H1 (cell line): ENCODE results near the gene MNX1. TPM values are rescaled to one million over a fixed set of nuclear protein-coding genes. Genes with fewer than 3 reads are reported as not detected.

Experiments used
- CTCF ChIA-PET: fragments of 300-600 bp; sonication (Branson Sonifier 250); formaldehyde crosslinking; loops from one replicate; lab custom pipeline; 2021; ENCODE audit not compliant: partially characterized antibody; lab: Charles Lee
- POLR2A ChIA-PET: fragments of 300-600 bp; sonication (Branson Sonifier 250); formaldehyde crosslinking; loops from one replicate; lab custom pipeline; 2021; ENCODE audit warnings: inconsistent platforms; ENCODE audit not compliant: partially characterized antibody; lab: Charles Lee
- DNase-seq, 2 experiments: peaks; one replicate each; pipeline versions ENCODE4 v3.0.0 to v3.0.0-alpha.2; 2010 to 2022; ENCODE audit warnings: low spot score in 2 of 2, low read depth in 1 of 2, mixed read lengths in 1 of 2
- FAIRE-seq: peaks from 2 replicates; lab custom pipeline; 2011; peaks lifted over from hg19 to GRCh38; lab: Jason Lieb, UNC
- H2AFZ ChIP-seq: 2 replicates; pipeline ENCODE4 v1.8.1; 2012; ENCODE audit warnings: low read length, inconsistent platforms
- H2AK5ac ChIP-seq: 2 replicates; pipeline ENCODE4 v1.6.1; 2013; ENCODE audit warnings: low read depth, low read length
- H2BK120ac ChIP-seq: replicated peaks from 2 replicates; pipeline ENCODE3; 2013; ENCODE audit warnings: low read depth, low read length, inconsistent platforms
- H2BK12ac ChIP-seq: 2 replicates; pipeline ENCODE4 v1.6.1; 2013; ENCODE audit warnings: low read depth, low read length
- H2BK15ac ChIP-seq: 2 replicates; pipeline ENCODE4 v1.6.1; 2013; ENCODE audit warnings: low read length
- H2BK20ac ChIP-seq: 2 replicates; pipeline ENCODE4 v1.6.1; 2013; ENCODE audit warnings: low read length
- H2BK5ac ChIP-seq: 2 replicates; pipeline ENCODE4 v1.6.1; 2013; ENCODE audit warnings: low read depth, low read length
- H3K14ac ChIP-seq: 2 replicates; pipeline ENCODE4 v1.6.1; 2013; ENCODE audit warnings: inconsistent platforms; ENCODE audit not compliant: insufficient read length
- H3K18ac ChIP-seq: 2 replicates; pipeline ENCODE4 v1.6.1; 2013; ENCODE audit warnings: low read length; ENCODE audit errors: extremely low read depth
- H3K23ac ChIP-seq: 2 replicates; pipeline ENCODE4 v1.6.1; 2013; ENCODE audit warnings: inconsistent platforms; ENCODE audit not compliant: insufficient read length
- H3K23me2 ChIP-seq: 2 replicates; pipeline ENCODE4 v1.6.1; 2013; ENCODE audit warnings: low read depth, low read length
- H3K27ac ChIP-seq: 2 replicates; pipeline ENCODE4 v1.6.1; 2011; ENCODE audit warnings: low read depth, low read length, inconsistent platforms
- H3K27me3 ChIP-seq, 4 experiments: replicated peaks in 1 of 4; 1 replicate in 1 of 4; 2 replicates in 3 of 4; pipeline versions ENCODE4 v1.6.1 to v1.8.1; 2011 to 2013; ENCODE audit warnings: low read length in 3 of 4, mild to moderate bottlenecking in 3 of 4, inconsistent platforms in 2 of 4, mixed read lengths in 2 of 4, moderate library complexity in 1 of 4; ENCODE audit not compliant: control insufficient read depth in 3 of 4, insufficient read depth in 3 of 4; ENCODE audit errors: extremely low read depth in 1 of 4
- H3K36me3 ChIP-seq, 4 experiments: 2 replicates each; pipeline versions ENCODE4 v1.6.1 to v1.8.1; 2011 to 2013; ENCODE audit warnings: mild to moderate bottlenecking in 4 of 4, low read length in 3 of 4, moderate library complexity in 2 of 4, control low read depth in 1 of 4, inconsistent platforms in 1 of 4; ENCODE audit not compliant: insufficient read depth in 4 of 4, control insufficient read depth in 2 of 4
- H3K4ac ChIP-seq: replicated peaks from 2 replicates; pipeline ENCODE3; 2013; ENCODE audit warnings: low read length, low read depth, mixed read lengths, inconsistent platforms; ENCODE audit not compliant: insufficient read length
- H3K4me1 ChIP-seq, 4 experiments: replicated peaks in 1 of 4; 1 replicate in 1 of 4; 2 replicates in 3 of 4; pipeline versions ENCODE4 v1.6.1 to v1.8.1; 2011 to 2013; ENCODE audit warnings: low read length in 3 of 4, inconsistent platforms in 2 of 4, mixed read lengths in 1 of 4; ENCODE audit not compliant: insufficient read depth in 4 of 4, control insufficient read depth in 3 of 4
- H3K4me2 ChIP-seq, 2 experiments: 2 replicates each; pipeline versions ENCODE4 v1.6.1 to v1.8.1; 2011 to 2013; ENCODE audit warnings: low read depth in 2 of 2, low read length in 2 of 2, control low read depth in 1 of 2, inconsistent platforms in 1 of 2, mild to moderate bottlenecking in 1 of 2; ENCODE audit not compliant: insufficient read depth in 1 of 2
- H3K4me3 ChIP-seq, 4 experiments: fragments of 200-600, 300-600 bp in 1 of 4; sonication (generic), shearing (Covaris generic), sonication (Bioruptor Twin) in 1 of 4; 2 replicates each; pipeline versions ENCODE4 v1.5.1 to v1.8.1; 2011 to 2016; ENCODE audit warnings: low read length in 4 of 4, low read depth in 3 of 4, control low read depth in 2 of 4, inconsistent platforms in 2 of 4, mild to moderate bottlenecking in 2 of 4, mixed read lengths in 1 of 4, moderate library complexity in 1 of 4; ENCODE audit not compliant: insufficient read depth in 2 of 4; ENCODE audit errors: extremely low read depth in 1 of 4
- H3K56ac ChIP-seq: replicated peaks from 2 replicates; pipeline ENCODE3; 2013; ENCODE audit warnings: low read depth, mild to moderate bottlenecking, mixed read lengths, low read length, inconsistent platforms; ENCODE audit not compliant: insufficient read length
- H3K79me1 ChIP-seq: 2 replicates; pipeline ENCODE4 v1.6.1; 2013; ENCODE audit warnings: low read depth, low read length, control low read depth
- H3K79me2 ChIP-seq, 2 experiments: 2 replicates each; pipeline versions ENCODE4 v1.6.1 to v1.8.1; 2012 to 2013; ENCODE audit warnings: low read length in 2 of 2, mild to moderate bottlenecking in 2 of 2, inconsistent platforms in 1 of 2; ENCODE audit not compliant: insufficient read depth in 2 of 2, control insufficient read depth in 1 of 2
- H3K9ac ChIP-seq, 4 experiments: replicated peaks in 1 of 4; 1 replicate in 1 of 4; 2 replicates in 3 of 4; pipeline versions ENCODE4 v1.6.1 to v1.8.1; 2011 to 2013; ENCODE audit warnings: low read depth in 3 of 4, low read length in 3 of 4, control low read depth in 2 of 4, mild to moderate bottlenecking in 2 of 4, moderate library complexity in 2 of 4, inconsistent platforms in 1 of 4; ENCODE audit errors: extremely low read depth in 1 of 4
- H3K9me3 ChIP-seq, 2 experiments: 2 replicates each; pipeline versions ENCODE4 v1.6.1 to v1.8.1; 2012 to 2013; ENCODE audit warnings: mild to moderate bottlenecking in 2 of 2, moderate library complexity in 2 of 2, control low read depth in 1 of 2, inconsistent platforms in 1 of 2, low read depth in 1 of 2, low read length in 1 of 2, mixed read lengths in 1 of 2; ENCODE audit not compliant: insufficient read depth in 2 of 2
- H4K20me1 ChIP-seq, 2 experiments: replicated peaks in 1 of 2; 2 replicates each; pipeline versions ENCODE3 to v1.8.1; 2011 to 2013; ENCODE audit warnings: inconsistent platforms in 2 of 2, low read length in 2 of 2, mild to moderate bottlenecking in 1 of 2; ENCODE audit not compliant: insufficient read depth in 2 of 2, control insufficient read depth in 1 of 2
- H4K5ac ChIP-seq: 2 replicates; pipeline ENCODE4 v1.6.1; 2013; ENCODE audit warnings: low read length, low read depth, mixed read lengths, inconsistent platforms; ENCODE audit not compliant: insufficient read length
- H4K8ac ChIP-seq: 2 replicates; pipeline ENCODE4 v1.8.0; 2013; ENCODE audit warnings: mild to moderate bottlenecking, moderate library complexity, low read length, inconsistent platforms; ENCODE audit not compliant: insufficient read depth; ENCODE audit errors: extremely low read depth
- H4K91ac ChIP-seq: replicated peaks from 2 replicates; pipeline ENCODE3; 2013; ENCODE audit warnings: low read length, mixed read lengths, inconsistent platforms; ENCODE audit not compliant: insufficient read length
- CHD1 ChIP-seq: IDR thresholded peaks from 2 replicates; pipeline ENCODE4 v1.6.1; 2012; ENCODE audit warnings: low read depth, low read length, improper control_type of control experiment
- E2F6 ChIP-seq: IDR thresholded peaks from 2 replicates; pipeline ENCODE4 v1.6.1; 2012; ENCODE audit warnings: inconsistent platforms
- EZH2 ChIP-seq: fragments of 200-600 bp; sonication (generic); IDR thresholded peaks from 2 replicates; pipeline ENCODE4 v1.7.1; 2012; ENCODE audit warnings: low read depth, mild to moderate bottlenecking, moderate library complexity, low read length, inconsistent platforms; ENCODE audit not compliant: severe bottlenecking
- GTF2F1 ChIP-seq: IDR thresholded peaks from 2 replicates; pipeline ENCODE4 v1.6.1; 2012; ENCODE audit warnings: low read depth, low read length, improper control_type of control experiment, borderline replicate concordance
- MAFK ChIP-seq: IDR thresholded peaks from 2 replicates; pipeline ENCODE4 v1.6.1; 2012; ENCODE audit warnings: low read depth, mild to moderate bottlenecking, improper control_type of control experiment, low read length
- PHF8 ChIP-seq: fragments of 200-600 bp; sonication (generic); conservative IDR thresholded peaks from 2 replicates; pipeline ENCODE4 v1.7.1; 2012; ENCODE audit warnings: low read depth, mild to moderate bottlenecking, inconsistent platforms, low read length, moderate library complexity
- POLR2AphosphoS5 ChIP-seq: IDR thresholded peaks from 2 replicates; pipeline ENCODE4 v1.6.1; 2011; ENCODE audit warnings: low read depth, low read length
- SP1 ChIP-seq: IDR thresholded peaks from 2 replicates; pipeline ENCODE4 v1.6.1; 2011; ENCODE audit warnings: low read depth, low read length
- SP2 ChIP-seq: IDR thresholded peaks from 2 replicates; pipeline ENCODE4 v1.6.1; 2012; ENCODE audit warnings: mild to moderate bottlenecking, low read length, inconsistent platforms
- TAF7 ChIP-seq: optimal IDR thresholded peaks from 2 replicates; pipeline ENCODE3; 2011; ENCODE audit warnings: low read depth, mild to moderate bottlenecking, inconsistent platforms, low read length, moderate library complexity, borderline replicate concordance
- YY1 ChIP-seq: IDR thresholded peaks from 2 replicates; pipeline ENCODE4 v1.6.1; 2011; ENCODE audit warnings: low read depth, mild to moderate bottlenecking, low read length
- WGBS, 2 experiments: shearing (Covaris generic) in 1 of 2; methylation state at CpG; one replicate each; pipeline versions ENCODE4 v1.1.6 to v1.1.7; 2013 to 2015; ENCODE audit warnings: low lambda C conversion rate in 2 of 2, mixed read lengths in 2 of 2, inconsistent platforms in 1 of 2, low coverage in 1 of 2, missing lambda C conversion rate in 1 of 2; ENCODE audit not compliant: insufficient replicate concordance in 2 of 2, insufficient coverage in 1 of 2, insufficient read length in 1 of 2; ENCODE audit errors: extremely low coverage in 1 of 2, missing lambda C conversion rate in 1 of 2; 5-methylcytosine and 5-hydroxymethylcytosine counted together
- polyA plus RNA-seq, 7 experiments: library from polyadenylated mRNA; depleted of rRNA in 3 of 7; stranded (reverse) in 5 of 7; unstranded in 2 of 7; fragments of >200 nt in 5 of 7; fragments of 200-250 nt in 2 of 7; gene quantifications; 1 replicate in 5 of 7; 2 replicates in 1 of 7; 4 replicates in 1 of 7; pipeline versions ENCODE4 v1.2.1 to v1.2.3, GENCODE V29; 2011 to 2013; ENCODE audit warnings: missing spikeins in 2 of 7, mixed read lengths in 2 of 7
- total RNA-seq: library from RNA; stranded (reverse); fragmentation: NEBNext Ultra II Directional; extraction: Animal tissue kit (Norgen Biotek cat#: 25700); gene quantifications from 2 replicates; pipeline ENCODE4 v1.2.1, GENCODE V29; 2021

MNX1 gene
- total and polyA plus RNA-seq, 2 of the 8 experiments (the other 6 are each of a cell fraction or from before 2014, with no cell fraction given) = 0.39 TPM; not detected in 1

- Histone ChIP-seq H3K23me2 (peaks cover 8% of the 10 kb centered on the region; the same call in 1 of the 2 replicates), H3K36me3 (peaks cover 0 to 8% (median 0%) of the 10 kb centered on the region in 4 experiments; a peak in 1 of 8 replicates), H3K9ac (no peak overlapping the region), H4K5ac (no peak overlapping the region), H2BK120ac (no peak overlapping the region), H3K4me1 (peaks cover 14 to 40% (median 21%) of the 10 kb centered on the region in 4 experiments), H2BK12ac (peak overlapping the region; percentile 99; the same call in 1 of the 2 replicates), H2BK20ac (peak overlapping the region; percentile 48; the same call in 1 of the 2 replicates), H3K79me2 (no peaks in the 10 kb centered on the region), H3K56ac (no peak overlapping the region), H3K27me3 (peaks cover 91 to 98% (median 96%) of the 10 kb centered on the region in 4 experiments), H2AK5ac (peak overlapping the region; percentile 77; the same call in 1 of the 2 replicates), H4K91ac (no peak overlapping the region), H3K27ac (no peak overlapping the region), H2AFZ (peak overlapping the region; percentile 18; the same call in 1 of the 2 replicates), H3K9me3 (no peaks in the 10 kb centered on the region), H4K8ac (no peak overlapping the region), H3K14ac (no peak overlapping the region), H3K4me3 (peak overlapping the region; percentile 6 to 52 (median 34); a peak in 6 of 8 replicates), H2BK5ac (peak overlapping the region; percentile 66; the same call in 1 of the 2 replicates), H2BK15ac (0 out of 2 replicates have a peak overlapping the region, but pooled peaks have one; percentile 8), H3K18ac (no peak overlapping the region), H4K20me1 (peaks cover 19 to 33% of the 10 kb centered on the region in 2 experiments), H3K4me2 (peak overlapping the region; percentile 74 to 80), H3K4ac (no peak overlapping the region), H3K23ac (no peak overlapping the region), H3K79me1 (no peaks in the 10 kb centered on the region)
- 3% methylated on average over 37 of the region's 37 CpGs; no CpG with 5 or more reads in 1 of the 2 experiments for WGBS, 2 experiments
- DNase-seq (peak in 1 of 2 experiments; percentile 77), FAIRE-seq (peak; percentile 71)
- ChIA-PET CTCF (no interaction called here), POLR2A (interaction anchor here (1.8 kb wide), 1 partner anchor 11 kb away, joined by 6 read pairs; no protein-coding TSS in a partner anchor)
- TF ChIP-seq PHF8 = no peak
- TF ChIP-seq GTF2F1 = no peak
- no peak for TF ChIP-seq CHD1
- no peak for TF ChIP-seq SP2
- TF ChIP-seq TAF7 = no peak
- peak; percentile 71; the same call in 1 of the 2 replicates for TF ChIP-seq YY1
- TF ChIP-seq E2F6 = peak; percentile 14; the same call in 1 of the 2 replicates
- no peak for TF ChIP-seq MAFK
- TF ChIP-seq EZH2 = peak; percentile 98
- TF ChIP-seq POLR2AphosphoS5 = no peak
- peak; percentile 38; the same call in 1 of the 2 replicates for TF ChIP-seq SP1
These were observed 1.1 kb upstream of the MNX1 start for GRCh38 chr7:157011333-157012112.
